A549 (cell line): ENCODE measurements around the gene GPR63. TPM values are rescaled to one million over a fixed set of nuclear protein-coding genes. Genes with fewer than 3 reads are reported as not detected.

Source experiments
- ATAC-seq, 2 experiments: fragments of 200-7000 bp in 1 of 2; fragments of >200 bp in 1 of 2; cut with Nextera tagmentation in 1 of 2; cut with Tn5 transposase in 1 of 2; 3 replicates each; pipeline versions ENCODE4 v1.8.0 to v1.9.1; 2018 to 2020; ENCODE audit warnings: mild to moderate bottlenecking in 1 of 2, moderate library complexity in 1 of 2
- CTCF ChIA-PET: fragments of 300-600 bp; sonication (Branson Sonifier 250); formaldehyde crosslinking; extraction: SDS; loops from one replicate; lab custom pipeline; 2021; ENCODE audit warnings: antibody characterized with exemption, inconsistent platforms; lab: Yijun Ruan, JAX
- POLR2A ChIA-PET: fragments of 350-600 bp; formaldehyde crosslinking; extraction: SDS; loops from one replicate; lab custom pipeline; 2021; ENCODE audit warnings: antibody characterized with exemption, inconsistent platforms; lab: Yijun Ruan, JAX
- DNase-seq, 2 experiments: peaks; one replicate each; pipeline versions ENCODE4 v3.0.0 to v3.0.0-alpha.2; 2011 to 2016; ENCODE audit warnings: low read depth in 1 of 2, low spot score in 1 of 2
- FAIRE-seq: peaks from 2 replicates; lab custom pipeline; 2011; peaks lifted over from hg19 to GRCh38; lab: Jason Lieb, UNC
- H3K27ac ChIP-seq, 2 experiments: fragments of >200 bp; sonication (Bioruptor Twin); formaldehyde crosslinking; 3 replicates each; pipeline ENCODE4 v1.5.1; 2016 to 2017
- H3K4me1 ChIP-seq: fragments of >200 bp; sonication (Bioruptor Twin); formaldehyde crosslinking; 3 replicates; pipeline ENCODE4 v1.6.1; 2016
- H3K4me2 ChIP-seq: fragments of >200 bp; sonication (Bioruptor Twin); formaldehyde crosslinking; 3 replicates; pipeline ENCODE4 v1.6.1; 2016
- H3K4me3 ChIP-seq: fragments of >200 bp; sonication (Bioruptor Twin); formaldehyde crosslinking; 3 replicates; pipeline ENCODE4 v1.5.1; 2016
- H3K9me3 ChIP-seq: fragments of >200 bp; sonication (Bioruptor Twin); formaldehyde crosslinking; 3 replicates; pipeline ENCODE4 v1.6.1; 2016
- BHLHE40 ChIP-seq: IDR thresholded peaks from 2 replicates; pipeline ENCODE4 v1.6.1; 2012; ENCODE audit warnings: low read depth, low read length, inconsistent platforms
- CBX8 ChIP-seq: fragments of 200-600 bp; sonication (generic); IDR thresholded peaks from 2 replicates; pipeline ENCODE4 v1.6.1; 2016
- CHD4 ChIP-seq: fragments of 200-600 bp; sonication (generic); IDR thresholded peaks from 2 replicates; pipeline ENCODE4 v1.6.1; 2016; ENCODE audit warnings: antibody characterized with exemption, mild to moderate bottlenecking, borderline replicate concordance
- EHF ChIP-seq: fragments of 250-450 bp; sonication (Bioruptor Pico); IDR thresholded peaks from 2 replicates; pipeline ENCODE4 v1.5.0; 2020; ENCODE audit warnings: mild to moderate bottlenecking
- ESRRA ChIP-seq: fragments of 150-350 bp; IDR thresholded peaks from 2 replicates; pipeline ENCODE4 v1.6.1; 2014; ENCODE audit warnings: mild to moderate bottlenecking, low read length, borderline replicate concordance
- FOXS1 ChIP-seq: fragments of 250-450 bp; sonication (Bioruptor Pico); IDR thresholded peaks from 2 replicates; pipeline ENCODE4 v1.5.0; 2020; ENCODE audit warnings: mild to moderate bottlenecking, moderate library complexity
- HOXA7 ChIP-seq: fragments of 250-450 bp; sonication (Bioruptor Pico); IDR thresholded peaks from 2 replicates; pipeline ENCODE4 v1.5.0; 2020; ENCODE audit warnings: mild to moderate bottlenecking, moderate library complexity
- KDM5A ChIP-seq: fragments of 200-600 bp; sonication (generic); IDR thresholded peaks from 2 replicates; pipeline ENCODE4 v1.6.1; 2016; ENCODE audit warnings: antibody characterized with exemption, mild to moderate bottlenecking
- MAFK ChIP-seq: fragments of 450-650 bp; IDR thresholded peaks from 2 replicates; pipeline ENCODE4 v1.6.1; 2014; ENCODE audit not compliant: partially characterized antibody
- MYC ChIP-seq: IDR thresholded peaks from 2 replicates; pipeline ENCODE4 v1.6.1; 2012; ENCODE audit warnings: mild to moderate bottlenecking, inconsistent platforms, low read length, improper control_type of control experiment, borderline replicate concordance
- POLR2AphosphoS2 ChIP-seq: conservative IDR thresholded peaks from 2 replicates; pipeline ENCODE4 v1.6.1; 2012; ENCODE audit warnings: low read length, improper control_type of control experiment, inconsistent platforms
- RAD21 ChIP-seq, 2 experiments: fragments of >200 bp in 1 of 2; sonication (Bioruptor Twin) in 1 of 2; formaldehyde crosslinking in 1 of 2; IDR thresholded peaks in 1 of 2; conservative IDR thresholded peaks in 1 of 2; 2 replicates in 1 of 2; 3 replicates in 1 of 2; pipeline ENCODE4 v1.6.1; 2012 to 2018; ENCODE audit warnings: inconsistent platforms in 1 of 2
- RARB ChIP-seq: fragments of 250-450 bp; sonication (Bioruptor Pico); IDR thresholded peaks from 2 replicates; pipeline ENCODE4 v1.8.0; 2021; ENCODE audit warnings: mild to moderate bottlenecking, moderate library complexity
- RCOR1 ChIP-seq: fragments of 150-350 bp; IDR thresholded peaks from 2 replicates; pipeline ENCODE4 v1.6.1; 2014; ENCODE audit warnings: antibody characterized with exemption, low read length, low read depth
- RFX5 ChIP-seq: fragments of 450-650 bp; IDR thresholded peaks from 2 replicates; pipeline ENCODE4 v1.7.1; 2014; ENCODE audit warnings: antibody characterized with exemption, mild to moderate bottlenecking, moderate library complexity
- ZC3H11A ChIP-seq: fragments of 450-650 bp; IDR thresholded peaks from 2 replicates; pipeline ENCODE4 v1.6.1; 2014; ENCODE audit warnings: antibody characterized with exemption, mild to moderate bottlenecking
- ZSCAN20 ChIP-seq: fragments of 250-450 bp; sonication (Bioruptor Pico); IDR thresholded peaks from 2 replicates; pipeline ENCODE4 v1.8.0; 2022; ENCODE audit warnings: mild to moderate bottlenecking, moderate library complexity
- WGBS: methylation state at CpG from one replicate; pipeline ENCODE4 v1.1.6; 2017; ENCODE audit errors: missing lambda C conversion rate; 5-methylcytosine and 5-hydroxymethylcytosine counted together
- polyA plus RNA-seq, 4 experiments: library from polyadenylated mRNA; depleted of rRNA in 3 of 4; stranded (reverse); fragments of >200 nt; fragmentation: RNase III in 1 of 4; extraction: RNeasy Plus Mini Kit Qiagen cat#74134 plus additional on column Dnase treatment in 1 of 4; gene quantifications; 2 replicates in 3 of 4; 3 replicates in 1 of 4; pipeline ENCODE4 v1.2.3, GENCODE V29; 2011 to 2017
- TF ChIP-seq, protein P1 (sequence below): fragments of 250-450 bp; sonication (Bioruptor Pico); IDR thresholded peaks from 2 replicates; pipeline ENCODE4 v1.5.0; 2020; ENCODE audit warnings: low read depth, mild to moderate bottlenecking, moderate library complexity
- TF ChIP-seq, protein P2 (sequence below): fragments of 450-650 bp; IDR thresholded peaks from 2 replicates; pipeline ENCODE4 v1.6.1; 2014; ENCODE audit warnings: antibody characterized with exemption
- TF ChIP-seq, protein P3 (sequence below): fragments of 250-450 bp; sonication (Bioruptor Pico); IDR thresholded peaks from 2 replicates; pipeline ENCODE4 v1.5.0; 2021; ENCODE audit warnings: mild to moderate bottlenecking, moderate library complexity, borderline replicate concordance

GPR63 gene
- polyA plus RNA-seq, 2 of the 4 experiments (the other 2 are of a cell fraction) = 0.48 to 0.67 TPM

DNA sequence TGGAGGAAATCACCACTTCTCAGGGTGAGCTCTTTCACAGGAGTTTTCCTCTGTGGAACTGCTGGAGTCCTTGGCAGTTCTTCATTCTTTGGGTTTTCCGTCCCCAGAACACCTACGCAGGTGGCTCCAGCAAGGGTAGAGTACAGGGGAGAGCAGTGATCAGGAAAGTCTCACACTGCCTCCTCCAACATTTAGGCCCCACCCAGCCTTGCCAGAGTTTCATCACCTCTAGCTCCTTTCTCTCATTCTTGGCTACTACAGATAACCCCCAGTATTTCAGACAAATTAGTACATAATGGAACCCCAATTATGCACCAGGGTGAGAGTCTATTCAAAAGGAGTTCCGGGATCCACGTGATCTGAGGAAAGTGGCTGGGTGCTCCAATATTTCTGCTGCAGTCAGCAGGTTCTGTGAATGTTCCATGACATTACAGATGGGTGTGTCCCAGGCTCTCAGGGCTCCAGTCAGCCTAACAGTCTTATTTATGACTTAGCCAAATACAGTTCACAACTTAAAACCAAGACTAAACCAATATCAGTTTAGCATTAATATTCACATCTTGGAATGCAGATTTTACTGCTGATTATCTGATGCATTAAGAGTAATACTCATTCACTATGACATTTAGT lies 44.6 kb downstream of the GPR63 start:
- CTCF ChIA-PET = no interaction called here
- ATAC-seq (no peak), FAIRE-seq (no peak)
- H3K27ac ChIP-seq = no peak overlapping the region
- no peaks in the 10 kb centered on the region for H3K4me1 ChIP-seq
- TF ChIP-seq RARB (CRISPR knock-in tag) = no peak
- TF ChIP-seq ZC3H11A = no peak
- TF ChIP-seq ESRRA = no peak
- no peak for TF ChIP-seq CHD4
- TF ChIP-seq, all 56 proteins: peak for 0
- POLR2A ChIA-PET = no interaction called here
- WGBS = 94% methylated on average over 4 of the region's 4 CpGs
- Histone ChIP-seq H3K4me3 (no peak overlapping the region), H3K9me3 (no peaks in the 10 kb centered on the region), H3K4me2 (no peak overlapping the region)
- DNase-seq = no peak

DNA sequence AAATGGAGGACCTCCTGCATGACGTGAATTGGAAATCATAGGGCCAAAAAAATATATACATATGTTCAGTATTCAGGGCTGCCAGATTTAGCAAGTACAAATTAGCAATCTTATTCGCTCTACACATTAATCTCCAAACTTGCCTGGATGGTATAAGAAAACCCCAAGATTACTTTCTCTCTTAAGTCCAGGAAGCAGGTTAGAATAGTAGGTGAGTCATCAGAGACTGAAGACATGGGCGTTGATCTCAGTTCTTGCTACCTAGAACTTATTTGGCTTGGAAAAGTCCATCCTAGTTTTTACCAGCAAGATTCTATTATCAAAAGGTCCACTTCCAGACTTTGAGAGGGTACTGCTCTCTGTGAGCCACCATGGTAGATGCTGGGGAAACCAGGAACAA lies 47.4 kb downstream of the GPR63 start:
- no peak overlapping the region for H3K27ac ChIP-seq
- DNase-seq (no peak), FAIRE-seq (no peak)
- no peak overlapping the region for H3K4me2 ChIP-seq
- WGBS = 38% methylated on average over 3 of the region's 3 CpGs
- no peaks in the 10 kb centered on the region for H3K4me1 ChIP-seq
- POLR2A ChIA-PET = no interaction called here
- no peaks in the 10 kb centered on the region for H3K9me3 ChIP-seq
- no peak for TF ChIP-seq RCOR1
- no peak for TF ChIP-seq FOXS1 (CRISPR knock-in tag)
- no peak for TF ChIP-seq CHD4
- TF ChIP-seq POLR2AphosphoS2 = no peak
- TF ChIP-seq BHLHE40 = no peak
- TF ChIP-seq, all 56 proteins: peak for 0
- no peak for ATAC-seq
- no peak overlapping the region for H3K4me3 ChIP-seq
- CTCF ChIA-PET = no interaction called here

DNA sequence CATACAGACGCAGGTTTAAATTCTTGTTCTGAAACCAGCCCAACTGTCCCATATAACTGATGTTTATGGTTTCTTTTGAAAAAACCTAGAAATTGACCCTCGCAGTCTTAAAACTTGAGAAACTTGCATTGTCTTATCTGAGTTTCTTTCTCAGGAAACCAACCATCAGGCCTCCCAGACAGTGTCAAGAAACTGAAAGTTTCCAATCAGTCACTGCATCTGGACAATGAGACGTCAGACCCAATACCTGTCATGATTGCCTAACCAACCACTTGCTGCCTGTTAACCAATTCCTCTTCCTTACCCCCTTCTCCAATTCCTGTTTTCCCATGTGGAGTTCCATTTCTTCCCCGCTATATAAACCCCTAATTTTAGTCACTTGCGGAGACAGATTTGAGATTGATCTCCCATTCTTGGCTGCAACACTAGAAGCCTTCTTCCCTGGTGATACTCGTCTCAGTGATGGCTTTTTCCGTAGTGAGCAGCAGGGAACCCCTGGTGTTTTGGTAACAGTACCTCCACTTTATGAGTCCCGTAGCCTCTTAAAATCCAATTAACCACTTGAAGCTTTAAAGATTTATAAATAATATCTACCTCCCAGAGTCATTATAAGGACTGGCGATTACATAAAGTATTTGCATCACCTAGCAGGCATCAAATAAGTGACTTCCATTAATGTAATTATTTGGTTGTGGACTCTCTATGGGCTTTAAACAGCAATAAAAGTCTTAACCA lies 49.3 kb downstream of the GPR63 start:
- Histone ChIP-seq H3K4me2 (no peak overlapping the region), H3K27ac (no peak overlapping the region), H3K9me3 (no peaks in the 10 kb centered on the region), H3K4me1 (no peaks in the 10 kb centered on the region), H3K4me3 (no peak overlapping the region)
- CTCF ChIA-PET = interaction anchor here (1.1 kb wide), 1 partner anchor 162 kb away, joined by 3 read pairs; no protein-coding TSS in a partner anchor
- POLR2A ChIA-PET = no interaction called here
- TF ChIP-seq KDM5A (no peak), HOXA7 (no peak), RARB (CRISPR knock-in tag) (no peak), RAD21 (conservative IDR thresholded peaks at IDR 0.05 in 1 of 2, IDR thresholded peaks at IDR 0.05 in 1 of 2) (no peak), ZC3H11A (no peak), RFX5 (no peak), MYC (no peak), CBX8 (no peak), MAFK (no peak), RCOR1 (no peak), ESRRA (no peak), ZSCAN20 (CRISPR knock-in tag) (no peak), EHF (no peak)
- TF ChIP-seq, protein P1, sequence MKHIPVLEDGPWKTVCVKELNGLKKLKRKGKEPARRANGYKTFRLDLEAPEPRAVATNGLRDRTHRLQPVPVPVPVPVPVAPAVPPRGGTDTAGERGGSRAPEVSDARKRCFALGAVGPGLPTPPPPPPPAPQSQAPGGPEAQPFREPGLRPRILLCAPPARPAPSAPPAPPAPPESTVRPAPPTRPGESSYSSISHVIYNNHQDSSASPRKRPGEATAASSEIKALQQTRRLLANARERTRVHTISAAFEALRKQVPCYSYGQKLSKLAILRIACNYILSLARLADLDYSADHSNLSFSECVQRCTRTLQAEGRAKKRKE = no peak
- TF ChIP-seq, protein P2, sequence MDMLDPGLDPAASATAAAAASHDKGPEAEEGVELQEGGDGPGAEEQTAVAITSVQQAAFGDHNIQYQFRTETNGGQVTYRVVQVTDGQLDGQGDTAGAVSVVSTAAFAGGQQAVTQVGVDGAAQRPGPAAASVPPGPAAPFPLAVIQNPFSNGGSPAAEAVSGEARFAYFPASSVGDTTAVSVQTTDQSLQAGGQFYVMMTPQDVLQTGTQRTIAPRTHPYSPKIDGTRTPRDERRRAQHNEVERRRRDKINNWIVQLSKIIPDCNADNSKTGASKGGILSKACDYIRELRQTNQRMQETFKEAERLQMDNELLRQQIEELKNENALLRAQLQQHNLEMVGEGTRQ = no peak
- TF ChIP-seq, protein P3, sequence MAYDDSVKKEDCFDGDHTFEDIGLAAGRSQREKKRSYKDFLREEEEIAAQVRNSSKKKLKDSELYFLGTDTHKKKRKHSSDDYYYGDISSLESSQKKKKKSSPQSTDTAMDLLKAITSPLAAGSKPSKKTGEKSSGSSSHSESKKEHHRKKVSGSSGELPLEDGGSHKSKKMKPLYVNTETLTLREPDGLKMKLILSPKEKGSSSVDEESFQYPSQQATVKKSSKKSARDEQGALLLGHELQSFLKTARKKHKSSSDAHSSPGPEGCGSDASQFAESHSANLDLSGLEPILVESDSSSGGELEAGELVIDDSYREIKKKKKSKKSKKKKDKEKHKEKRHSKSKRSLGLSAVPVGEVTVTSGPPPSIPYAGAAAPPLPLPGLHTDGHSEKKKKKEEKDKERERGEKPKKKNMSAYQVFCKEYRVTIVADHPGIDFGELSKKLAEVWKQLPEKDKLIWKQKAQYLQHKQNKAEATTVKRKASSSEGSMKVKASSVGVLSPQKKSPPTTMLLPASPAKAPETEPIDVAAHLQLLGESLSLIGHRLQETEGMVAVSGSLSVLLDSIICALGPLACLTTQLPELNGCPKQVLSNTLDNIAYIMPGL = no peak
- DNase-seq (no peak), FAIRE-seq (no peak), ATAC-seq (no peak)
- WGBS = 54% methylated on average over 9 of the region's 9 CpGs
